Measurements from ENCODE around the gene VPS9D1.

DNA sequence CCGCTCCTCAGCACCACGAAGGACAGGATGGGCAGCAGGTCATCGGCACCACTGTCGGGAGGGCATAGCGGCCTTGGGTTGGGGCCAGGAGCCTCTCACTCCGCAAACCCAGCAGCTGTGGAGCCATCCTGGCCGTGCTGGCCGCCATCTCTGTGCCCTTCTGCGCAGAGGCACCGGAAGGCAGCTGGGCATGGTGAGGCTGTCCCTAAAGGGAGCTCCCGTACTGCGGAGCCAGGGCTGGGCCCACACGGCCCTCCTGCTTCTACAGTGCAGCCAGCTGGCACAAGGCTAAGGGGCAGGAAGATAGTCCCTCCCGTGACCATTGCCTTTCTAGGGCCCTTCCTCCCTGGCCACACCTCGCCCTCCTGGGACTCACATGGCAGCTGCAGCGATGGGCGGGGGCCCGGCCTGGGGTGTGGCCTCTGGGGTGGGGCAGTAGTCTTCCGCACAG lies 12.2 kb downstream of the VPS9D1 start:
- no peak for TF ChIP-seq EP300 (IDR thresholded peaks at IDR 0.05)
- TF ChIP-seq, protein P1, sequence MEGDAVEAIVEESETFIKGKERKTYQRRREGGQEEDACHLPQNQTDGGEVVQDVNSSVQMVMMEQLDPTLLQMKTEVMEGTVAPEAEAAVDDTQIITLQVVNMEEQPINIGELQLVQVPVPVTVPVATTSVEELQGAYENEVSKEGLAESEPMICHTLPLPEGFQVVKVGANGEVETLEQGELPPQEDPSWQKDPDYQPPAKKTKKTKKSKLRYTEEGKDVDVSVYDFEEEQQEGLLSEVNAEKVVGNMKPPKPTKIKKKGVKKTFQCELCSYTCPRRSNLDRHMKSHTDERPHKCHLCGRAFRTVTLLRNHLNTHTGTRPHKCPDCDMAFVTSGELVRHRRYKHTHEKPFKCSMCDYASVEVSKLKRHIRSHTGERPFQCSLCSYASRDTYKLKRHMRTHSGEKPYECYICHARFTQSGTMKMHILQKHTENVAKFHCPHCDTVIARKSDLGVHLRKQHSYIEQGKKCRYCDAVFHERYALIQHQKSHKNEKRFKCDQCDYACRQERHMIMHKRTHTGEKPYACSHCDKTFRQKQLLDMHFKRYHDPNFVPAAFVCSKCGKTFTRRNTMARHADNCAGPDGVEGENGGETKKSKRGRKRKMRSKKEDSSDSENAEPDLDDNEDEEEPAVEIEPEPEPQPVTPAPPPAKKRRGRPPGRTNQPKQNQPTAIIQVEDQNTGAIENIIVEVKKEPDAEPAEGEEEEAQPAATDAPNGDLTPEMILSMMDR (IDR thresholded peaks at IDR 0.05) = no peak
- TF ChIP-seq POLR2AphosphoS5 (IDR thresholded peaks at IDR 0.05) = no peak

Data from gastroesophageal sphincter (tissue), 3 donors.